HEK293 (cell line): ENCODE measurements around the gene OGFOD3.

Experiments
- CTCF ChIA-PET: fragments of 350-600 bp; formaldehyde crosslinking; extraction: SDS; loops from one replicate; lab custom pipeline; 2021; ENCODE audit warnings: antibody characterized with exemption; lab: Yijun Ruan, JAX
- POLR2A ChIA-PET: fragments of 300-600 bp; formaldehyde crosslinking; extraction: SDS; loops from one replicate; lab custom pipeline; 2020; ENCODE audit warnings: antibody characterized with exemption, inconsistent platforms; lab: Yijun Ruan, JAX
- H3K27ac ChIP-seq: fragments of 200-500 bp; sonication (Bioruptor generic); 2 replicates; pipeline ENCODE4 v1.5.1; 2014; ENCODE audit warnings: low read depth, low read length, control low read depth, inconsistent platforms; ENCODE audit errors: extremely low read depth
- H3K36me3 ChIP-seq, 2 experiments: fragments of 200-500 bp in 1 of 2; sonication (Bioruptor generic) in 1 of 2; 1 replicate in 1 of 2; 2 replicates in 1 of 2; pipeline ENCODE4 v1.5.1; 2014 to 2017; ENCODE audit warnings: inconsistent platforms in 2 of 2, low read length in 2 of 2; ENCODE audit not compliant: control insufficient read depth in 2 of 2, insufficient read depth in 1 of 2
- H3K4me1 ChIP-seq: fragments of 200-500 bp; sonication (Bioruptor generic); 2 replicates; pipeline ENCODE4 v1.5.1; 2014; ENCODE audit warnings: mild to moderate bottlenecking, low read length, inconsistent platforms; ENCODE audit not compliant: control insufficient read depth, insufficient read depth
- H3K4me3 ChIP-seq: 2 replicates; pipeline ENCODE4 v1.5.1; 2011; ENCODE audit warnings: low read depth, mild to moderate bottlenecking, control low read depth, low read length, moderate library complexity
- H3K9me3 ChIP-seq: fragments of 200-500 bp; sonication (Bioruptor generic); 2 replicates; pipeline ENCODE4 v1.5.1; 2014; ENCODE audit warnings: low read depth, low read length, inconsistent platforms; ENCODE audit not compliant: control insufficient read depth, insufficient read depth
- BCL11B ChIP-seq: fragments of 450-650 bp; formaldehyde crosslinking; IDR thresholded peaks from 2 replicates; pipeline ENCODE4 v1.5.1; 2016; ENCODE audit warnings: low read depth, missing biosample characterization, missing genetic modification characterization
- KLF16 ChIP-seq: fragments of 450-650 bp; formaldehyde crosslinking; IDR thresholded peaks from 2 replicates; pipeline ENCODE4 v1.5.1; 2017; ENCODE audit warnings: missing biosample characterization, missing genetic modification characterization
- PATZ1 ChIP-seq: fragments of 450-650 bp; formaldehyde crosslinking; IDR thresholded peaks from 2 replicates; pipeline ENCODE4 v1.5.1; 2016; ENCODE audit warnings: missing biosample characterization, missing genetic modification characterization
- SCRT1 ChIP-seq: fragments of 450-650 bp; formaldehyde crosslinking; IDR thresholded peaks from 2 replicates; pipeline ENCODE4 v1.5.1; 2016; ENCODE audit warnings: missing biosample characterization, missing genetic modification characterization, borderline replicate concordance
- SCRT2 ChIP-seq: fragments of 450-650 bp; formaldehyde crosslinking; IDR thresholded peaks from 2 replicates; pipeline ENCODE4 v1.5.1; 2016; ENCODE audit warnings: missing biosample characterization, missing genetic modification characterization
- TSHZ1 ChIP-seq: fragments of 450-650 bp; formaldehyde crosslinking; IDR thresholded peaks from 2 replicates; pipeline ENCODE4 v1.5.1; 2016; ENCODE audit warnings: missing biosample characterization, missing genetic modification characterization, borderline replicate concordance
- ZBTB26 ChIP-seq: fragments of 450-650 bp; formaldehyde crosslinking; optimal IDR thresholded peaks from 2 replicates; pipeline ENCODE3; 2016; ENCODE audit warnings: missing biosample characterization, mild to moderate bottlenecking, missing genetic modification characterization
- ZBTB48 ChIP-seq: fragments of 450-650 bp; formaldehyde crosslinking; IDR thresholded peaks from 2 replicates; pipeline ENCODE4 v1.5.1; 2016; ENCODE audit warnings: missing biosample characterization, missing genetic modification characterization
- ZBTB6 ChIP-seq: fragments of 450-650 bp; formaldehyde crosslinking; IDR thresholded peaks from 2 replicates; pipeline ENCODE4 v1.5.1; 2017; ENCODE audit warnings: missing biosample characterization, missing genetic modification characterization
- ZBTB7A ChIP-seq: fragments of 450-650 bp; formaldehyde crosslinking; IDR thresholded peaks from 2 replicates; pipeline ENCODE4 v1.5.1; 2016; ENCODE audit warnings: low read depth, missing biosample characterization, missing genetic modification characterization
- ZBTB8A ChIP-seq: fragments of 450-650 bp; formaldehyde crosslinking; IDR thresholded peaks from 2 replicates; pipeline ENCODE4 v1.5.1; 2016; ENCODE audit warnings: missing biosample characterization, missing genetic modification characterization
- ZEB2 ChIP-seq: fragments of 450-650 bp; formaldehyde crosslinking; IDR thresholded peaks from 2 replicates; pipeline ENCODE4 v1.5.1; 2016; ENCODE audit warnings: missing biosample characterization, missing genetic modification characterization
- ZIC2 ChIP-seq: fragments of 450-650 bp; formaldehyde crosslinking; IDR thresholded peaks from 2 replicates; pipeline ENCODE4 v1.5.1; 2016; ENCODE audit warnings: missing biosample characterization, missing genetic modification characterization
- ZNF174 ChIP-seq: fragments of 450-650 bp; formaldehyde crosslinking; IDR thresholded peaks from 2 replicates; pipeline ENCODE4 v1.5.0; 2017; ENCODE audit warnings: missing biosample characterization, mild to moderate bottlenecking, missing genetic modification characterization
- ZNF214 ChIP-seq: fragments of 450-650 bp; formaldehyde crosslinking; IDR thresholded peaks from 2 replicates; pipeline ENCODE4 v1.5.1; 2017; ENCODE audit warnings: missing biosample characterization, mild to moderate bottlenecking, missing genetic modification characterization, borderline replicate concordance
- ZNF449 ChIP-seq: fragments of 450-650 bp; formaldehyde crosslinking; IDR thresholded peaks from 2 replicates; pipeline ENCODE4 v1.5.1; 2017; ENCODE audit warnings: missing biosample characterization, mild to moderate bottlenecking, missing genetic modification characterization, moderate library complexity
- ZNF549 ChIP-seq: fragments of 450-650 bp; IDR thresholded peaks from 2 replicates; pipeline ENCODE4 v1.5.1; 2018; ENCODE audit warnings: missing biosample characterization, missing genetic modification characterization, mild to moderate bottlenecking, inconsistent platforms, moderate library complexity
- ZNF768 ChIP-seq: fragments of 450-650 bp; formaldehyde crosslinking; IDR thresholded peaks from 2 replicates; pipeline ENCODE4 v1.5.1; 2018; ENCODE audit warnings: missing biosample characterization, mild to moderate bottlenecking, missing genetic modification characterization
- ZSCAN16 ChIP-seq: fragments of 450-650 bp; formaldehyde crosslinking; IDR thresholded peaks from 2 replicates; pipeline ENCODE4 v1.5.1; 2016; ENCODE audit warnings: missing biosample characterization, missing genetic modification characterization

Gene OGFOD3

GRCh38 chr17:82441691-82442487, 23.5 kb upstream of the OGFOD3 start (continued):
- TF ChIP-seq PATZ1 (tag by site-specific recombination), result 0 out of 2 replicates have a peak, but pooled peaks have one; percentile 15
- TF ChIP-seq BCL11B, result no peak
- no peak for TF ChIP-seq ZBTB48 (tag by site-specific recombination)
- no peak for TF ChIP-seq ZBTB6
- TF ChIP-seq ZNF768, result no peak
- TF ChIP-seq ZIC2, result peak; percentile 43
- TF ChIP-seq TSHZ1 (tag by site-specific recombination), result no peak
- no peak for TF ChIP-seq ZNF214

- ChIA-PET CTCF (interaction anchor here (0.6 kb wide), 1 partner anchor 327 kb away, joined by 3 read pairs; no protein-coding TSS in a partner anchor), POLR2A (interaction anchor here (0.7 kb wide), 1 partner anchor 62 kb away, joined by 3 read pairs; no protein-coding TSS in a partner anchor)
- no peak overlapping the region for H3K27ac ChIP-seq
- peaks cover 0 to 60% of the 10 kb centered on the region in 2 experiments; a peak in 1 of 3 replicates for H3K36me3 ChIP-seq
- TF ChIP-seq SCRT1 (tag by site-specific recombination) (peak; percentile 79), KLF16 (no peak), ZBTB7A (tag by site-specific recombination) (no peak), ZNF449 (tag by site-specific recombination) (no peak), ZNF174 (tag by site-specific recombination) (no peak), ZIC2 (peak; percentile 71), ZBTB8A (tag by site-specific recombination) (no peak), SCRT2 (peak; percentile 81), ZNF549 (tag by site-specific recombination) (no peak), ZEB2 (tag by site-specific recombination) (peak; percentile 99), ZSCAN16 (tag by site-specific recombination) (no peak), ZBTB26 (no peak)
- no peaks in the 10 kb centered on the region for H3K9me3 ChIP-seq
- no peaks in the 10 kb centered on the region for H3K4me1 ChIP-seq
- no peak overlapping the region for H3K4me3 ChIP-seq
These were observed 22.7 kb upstream of the OGFOD3 start for GRCh38 chr17:82440991-82441627.
